Esophagus squamous epithelium (tissue), 4 donors: ENCODE results near the gene FBXL17.

Experiments
- POLR2A ChIP-seq, 4 donors: fragments of 450-650 bp; IDR thresholded peaks; one replicate each; pipeline ENCODE4 v1.6.1; 2017; ENCODE audit warnings: antibody characterized with exemption in 4 of 4, mild to moderate bottlenecking in 4 of 4, moderate library complexity in 3 of 4
- TF ChIP-seq, protein P1 (sequence below), 6 experiments: fragments of 450-650 bp in 4 of 6; fragments of 200-600 bp in 2 of 6; sonication (generic) in 2 of 6; IDR thresholded peaks; one replicate each; pipeline ENCODE4 v1.5.1; 2016 to 2019; ENCODE audit warnings: antibody characterized with exemption in 6 of 6, mild to moderate bottlenecking in 4 of 6, moderate library complexity in 4 of 6

DNA sequence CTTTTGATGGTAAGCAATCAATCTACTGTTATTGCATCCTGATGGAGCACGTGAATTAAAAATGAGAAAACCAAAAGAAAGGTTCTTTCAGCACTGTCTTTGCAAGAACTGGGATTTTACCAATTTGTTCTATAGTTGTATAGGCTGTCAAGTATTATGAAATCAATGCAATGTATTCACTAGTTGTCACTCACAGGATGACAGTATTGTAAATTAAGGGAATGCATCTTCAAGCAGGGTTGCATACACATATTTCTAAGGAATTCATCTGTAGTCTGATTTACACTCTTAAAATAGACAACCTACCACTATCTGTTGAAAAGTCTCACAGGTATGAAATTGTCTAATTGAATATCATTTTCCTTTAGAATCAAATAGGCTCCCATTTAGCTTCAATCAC, 252.8 kb downstream of the FBXL17 start:
- TF ChIP-seq, protein P1, sequence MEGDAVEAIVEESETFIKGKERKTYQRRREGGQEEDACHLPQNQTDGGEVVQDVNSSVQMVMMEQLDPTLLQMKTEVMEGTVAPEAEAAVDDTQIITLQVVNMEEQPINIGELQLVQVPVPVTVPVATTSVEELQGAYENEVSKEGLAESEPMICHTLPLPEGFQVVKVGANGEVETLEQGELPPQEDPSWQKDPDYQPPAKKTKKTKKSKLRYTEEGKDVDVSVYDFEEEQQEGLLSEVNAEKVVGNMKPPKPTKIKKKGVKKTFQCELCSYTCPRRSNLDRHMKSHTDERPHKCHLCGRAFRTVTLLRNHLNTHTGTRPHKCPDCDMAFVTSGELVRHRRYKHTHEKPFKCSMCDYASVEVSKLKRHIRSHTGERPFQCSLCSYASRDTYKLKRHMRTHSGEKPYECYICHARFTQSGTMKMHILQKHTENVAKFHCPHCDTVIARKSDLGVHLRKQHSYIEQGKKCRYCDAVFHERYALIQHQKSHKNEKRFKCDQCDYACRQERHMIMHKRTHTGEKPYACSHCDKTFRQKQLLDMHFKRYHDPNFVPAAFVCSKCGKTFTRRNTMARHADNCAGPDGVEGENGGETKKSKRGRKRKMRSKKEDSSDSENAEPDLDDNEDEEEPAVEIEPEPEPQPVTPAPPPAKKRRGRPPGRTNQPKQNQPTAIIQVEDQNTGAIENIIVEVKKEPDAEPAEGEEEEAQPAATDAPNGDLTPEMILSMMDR (IDR thresholded peaks at IDR 0.05), result no peak
- TF ChIP-seq POLR2A (IDR thresholded peaks at IDR 0.05), result no peak
